Fibroblast of lung (primary cell): ENCODE data around the gene RFX2. TPM values are rescaled to one million over a fixed set of nuclear protein-coding genes. Genes with fewer than 3 reads are reported as not detected.
"Not testable (repeated sequence)": the region's sequence is repeated elsewhere in the genome, so short reads cannot be mapped to it uniquely, and the experiment has no call there.

ENCODE experiments used
- DNase-seq, 2 donors: peaks; one replicate each; pipeline versions ENCODE4 v3.0.0 to v3.0.0-alpha.2; 2010; ENCODE audit warnings: low read depth in 2 of 2
- H2AFZ ChIP-seq: 2 replicates; pipeline ENCODE4 v1.5.1; 2012; ENCODE audit warnings: low read length, control low read depth, inconsistent platforms
- H3K27ac ChIP-seq: 2 replicates; pipeline ENCODE4 v1.5.1; 2011; ENCODE audit warnings: low read length, control low read depth; ENCODE audit not compliant: insufficient read depth
- H3K27me3 ChIP-seq: 2 replicates; pipeline ENCODE4 v1.5.1; 2011; ENCODE audit warnings: mild to moderate bottlenecking, low read length; ENCODE audit not compliant: control insufficient read depth, insufficient read depth
- H3K36me3 ChIP-seq: 2 replicates; pipeline ENCODE4 v1.5.1; 2011; ENCODE audit warnings: low read length; ENCODE audit not compliant: control insufficient read depth, insufficient read depth
- H3K4me1 ChIP-seq: 2 replicates; pipeline ENCODE4 v1.5.1; 2011; ENCODE audit warnings: low read length; ENCODE audit not compliant: control insufficient read depth, insufficient read depth; ENCODE audit errors: extremely low read depth
- H3K4me2 ChIP-seq: 2 replicates; pipeline ENCODE4 v1.5.1; 2011; ENCODE audit warnings: low read length, control low read depth; ENCODE audit not compliant: insufficient read depth; ENCODE audit errors: extremely low read depth
- H3K4me3 ChIP-seq, 4 experiments: fragments of 200-600 bp in 1 of 4; sonication (generic) in 1 of 4; replicated peaks in 1 of 4; 2 replicates each; pipeline ENCODE4 v1.5.1; 2011 to 2016; ENCODE audit warnings: low read length in 4 of 4, low read depth in 3 of 4, mild to moderate bottlenecking in 3 of 4, control low read depth in 2 of 4, inconsistent platforms in 1 of 4, mixed read lengths in 1 of 4; ENCODE audit not compliant: insufficient read depth in 1 of 4; ENCODE audit errors: control extremely low read depth in 1 of 4
- H3K79me2 ChIP-seq: 2 replicates; pipeline ENCODE4 v1.5.1; 2012; ENCODE audit warnings: mild to moderate bottlenecking, low read length, inconsistent platforms; ENCODE audit not compliant: control insufficient read depth, insufficient read depth
- H3K9ac ChIP-seq: 2 replicates; pipeline ENCODE4 v1.5.1; 2011; ENCODE audit warnings: mild to moderate bottlenecking, low read length, control low read depth; ENCODE audit not compliant: insufficient read depth
- H3K9me3 ChIP-seq: 2 replicates; pipeline ENCODE4 v1.5.1; 2012; ENCODE audit warnings: low read depth, low read length; ENCODE audit not compliant: control insufficient read depth, insufficient read depth
- H4K20me1 ChIP-seq: 2 replicates; pipeline ENCODE4 v1.5.1; 2011; ENCODE audit warnings: low read length; ENCODE audit not compliant: control insufficient read depth, insufficient read depth; ENCODE audit errors: extremely low read depth
- CTCF ChIP-seq, 2 donors: IDR thresholded peaks in 1 of 2; conservative IDR thresholded peaks in 1 of 2; 1 replicate in 1 of 2; 2 replicates in 1 of 2; pipeline ENCODE4 v1.5.1; 2011 to 2012; ENCODE audit warnings: low read length in 2 of 2, control low read depth in 1 of 2, inconsistent platforms in 1 of 2, low read depth in 1 of 2, mild to moderate bottlenecking in 1 of 2
- EZH2 ChIP-seq: IDR thresholded peaks from 2 replicates; pipeline ENCODE4 v1.5.1; 2012; ENCODE audit warnings: low read length, control low read depth, mild to moderate bottlenecking; ENCODE audit errors: missing control alignments
- polyA plus RNA-seq, 2 donors: library from polyadenylated mRNA; depleted of rRNA in 1 of 2; stranded (reverse) in 1 of 2; unstranded in 1 of 2; fragments of >200 nt; gene quantifications; 2 replicates each; pipeline ENCODE4 v1.2.1, GENCODE V29; 2011 to 2012; ENCODE audit warnings: missing spikeins in 1 of 2
- total RNA-seq: library from RNA; depleted of rRNA; stranded (reverse); fragments of >200 nt; gene quantifications from 2 replicates; pipeline ENCODE4 v1.2.1, GENCODE V29; 2014

Gene RFX2
- total and polyA plus RNA-seq, 2 donors (not counting 1 experiment from before 2014, with no cell fraction given) = 2.5 to 9.6 TPM

GRCh38 chr19:6074709-6075403, 35.4 kb downstream of the RFX2 start:
- H3K79me2 ChIP-seq = no peaks in the 10 kb centered on the region
- no peaks in the 10 kb centered on the region for H3K9me3 ChIP-seq
- H4K20me1 ChIP-seq = no peaks in the 10 kb centered on the region
- H3K36me3 ChIP-seq = peaks cover 1% of the 10 kb centered on the region
- H3K9ac ChIP-seq = no peak overlapping the region
- no peaks in the 10 kb centered on the region for H3K27me3 ChIP-seq
- no peak overlapping the region for H2AFZ ChIP-seq
- TF ChIP-seq CTCF (conservative IDR thresholded peaks at IDR 0.05 in 1 of 2, IDR thresholded peaks at IDR 0.05 in 1 of 2; ENCODE audit: low read depth in 1 of 2, low read length in 2 of 2) (no peak), EZH2 (no peak)
- DNase-seq = no peak
- no peak overlapping the region for H3K4me2 ChIP-seq
- H3K4me3 ChIP-seq = no peak overlapping the region
- H3K27ac ChIP-seq = no peak overlapping the region
- H3K4me1 ChIP-seq = peaks cover 19% of the 10 kb centered on the region

DNA sequence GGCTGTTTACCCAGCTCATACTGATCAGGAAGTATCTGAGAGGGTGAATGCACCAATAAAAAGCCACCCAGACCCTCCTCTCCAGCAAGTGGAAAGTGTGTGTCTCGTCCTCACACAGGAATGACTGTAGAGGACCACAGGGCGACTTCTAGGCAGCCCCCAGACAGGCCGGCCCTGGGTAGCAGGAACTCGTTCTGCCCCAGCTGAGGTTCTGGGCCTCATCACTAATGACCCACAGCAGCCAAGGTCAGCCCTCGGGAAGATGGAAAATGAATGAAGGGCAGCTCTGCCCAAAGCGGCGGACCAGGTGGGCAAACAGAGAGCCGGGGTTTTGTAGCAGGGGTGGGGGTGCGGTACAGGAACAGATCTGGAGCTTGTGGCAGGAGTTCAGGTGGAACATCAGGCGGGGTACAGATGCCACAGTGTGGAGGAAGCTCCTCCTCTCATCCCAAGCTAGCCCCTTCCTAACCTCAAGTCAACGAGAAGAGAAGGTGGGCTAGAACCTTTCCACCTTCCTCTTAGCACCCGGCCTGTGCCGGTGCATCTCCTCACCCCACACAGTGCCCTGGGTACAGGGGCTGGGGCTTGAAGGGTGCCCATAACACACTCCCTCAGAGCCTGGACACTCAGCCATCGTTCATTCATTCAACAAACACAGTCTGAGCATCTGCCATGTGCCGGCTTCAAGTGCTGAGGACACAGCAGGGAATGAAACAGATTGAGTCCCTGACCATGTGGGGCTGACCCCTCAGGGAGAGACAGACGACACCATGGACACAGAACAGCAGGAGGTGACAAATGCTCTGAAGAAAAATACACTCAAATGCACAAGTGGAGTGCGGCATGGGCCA, 36.2 kb downstream of the RFX2 start:
- Histone ChIP-seq H3K9ac (no peak overlapping the region), H3K79me2 (no peaks in the 10 kb centered on the region), H3K27me3 (no peaks in the 10 kb centered on the region), H3K36me3 (peaks cover 1% of the 10 kb centered on the region), H2AFZ (no peak overlapping the region), H3K27ac (no peak overlapping the region), H3K4me3 (no peak overlapping the region), H3K4me2 (no peak overlapping the region), H3K4me1 (peaks cover 19% of the 10 kb centered on the region), H4K20me1 (no peaks in the 10 kb centered on the region), H3K9me3 (no peaks in the 10 kb centered on the region)
- TF ChIP-seq EZH2 = no peak
- no peak for TF ChIP-seq CTCF (conservative IDR thresholded peaks at IDR 0.05 in 1 of 2, IDR thresholded peaks at IDR 0.05 in 1 of 2; ENCODE audit: low read depth in 1 of 2, low read length in 2 of 2)
- DNase-seq = no peak

DNA sequence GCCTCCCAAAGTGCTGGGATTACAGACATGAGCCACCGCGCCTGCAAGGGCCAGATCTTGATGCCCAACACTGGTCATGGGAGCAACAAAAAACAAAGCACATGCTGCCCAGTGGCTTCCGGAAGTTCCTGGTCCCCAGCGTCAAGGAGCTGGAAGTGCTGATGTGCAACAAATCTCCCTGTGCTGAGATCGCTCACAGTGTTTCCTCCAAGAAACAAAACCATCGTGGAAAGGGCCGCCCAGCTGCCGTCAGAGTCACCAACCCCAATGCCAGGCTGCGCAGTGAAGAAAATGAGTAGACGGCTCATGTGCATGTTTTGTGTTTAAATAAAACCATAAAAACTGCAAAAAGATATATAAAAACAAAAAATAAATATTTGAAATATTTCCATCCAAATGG, 37.1 kb downstream of the RFX2 start:
- not testable (repeated sequence) for H3K4me3 ChIP-seq, H3K79me2 ChIP-seq, H3K9ac ChIP-seq, H3K4me2 ChIP-seq, H3K9me3 ChIP-seq, H4K20me1 ChIP-seq, H3K36me3 ChIP-seq, H2AFZ ChIP-seq, H3K27me3 ChIP-seq, DNase-seq, H3K27ac ChIP-seq
- H3K4me1 ChIP-seq = peaks cover 19% of the 10 kb centered on the region
